ENCODE data around the gene RAPGEF1. TPM values are rescaled to one million over a fixed set of nuclear protein-coding genes. Genes with fewer than 3 reads are reported as not detected.

Gene RAPGEF1
- total and polyA plus RNA-seq, 2 of the 13 experiments (the other 11 are each of a cell fraction or from before 2014, with no cell fraction given) = 21.2 to 38.9 TPM

GRCh38 chr9:131546336-131547084, 193.4 kb downstream of the RAPGEF1 start:
- FAIRE-seq (peak; percentile 23), DNase-seq (ENCODE audit: low spot score) (peak; percentile 68), ATAC-seq (peak; percentile 56)
- Histone ChIP-seq H3K4me3 (replicated peaks in 1 of 3; ENCODE audit: insufficient read depth in 1 of 3, low read depth in 2 of 3, low read length in 3 of 3) (peak overlapping the region in 1 of 3 experiments; percentile 70; a peak in 2 of 6 replicates), H3K27ac (ENCODE audit: extremely low read length, insufficient read depth, low read length) (no peak overlapping the region), H4K20me1 (ENCODE audit: insufficient read depth, low read length) (peaks cover 11% of the 10 kb centered on the region; the same call in 1 of the 2 replicates), H3K9me3 (ENCODE audit: low read length) (peaks cover 22% of the 10 kb centered on the region), H3K36me3 (replicated peaks in 1 of 2; ENCODE audit: control insufficient read depth in 1 of 2, insufficient read depth in 2 of 2, low read length in 2 of 2) (no peaks in the 10 kb centered on the region), H2AFZ (ENCODE audit: low read length) (no peak overlapping the region), H3K4me2 (ENCODE audit: low read depth, low read length) (peak overlapping the region; percentile 84), H3K9ac (ENCODE audit: insufficient read depth, low read depth, low read length) (no peak overlapping the region), H3K79me2 (ENCODE audit: insufficient read depth, low read length) (no peaks in the 10 kb centered on the region), H3K27me3 (ENCODE audit: control insufficient read depth in 1 of 2, insufficient read depth in 2 of 2, low read length in 2 of 2) (peaks cover 10 to 62% of the 10 kb centered on the region in 2 experiments; a peak in 4 of 5 replicates), H3K4me1 (ENCODE audit: insufficient read depth, low read length) (peaks cover 25% of the 10 kb centered on the region)
- BruUV-seq (replicated peaks) = no TSS peak
- ChIA-PET CTCF (ENCODE audit: low intra/inter-chr PET ratio, low total read pairs) (no interaction called here), POLR2A (interaction anchor here (0.6 to 1.7 kb wide), 4 partner anchors 10 to 173 kb away, joined by 3 to 6 read pairs (median 4); no protein-coding TSS in a partner anchor)
- in situ Hi-C loops (cut with HindIII; ENCODE audit: extremely low pct_ligation_motif_present, low pct_unique_long_range_greater_than_20kb) = no loop called here
- WGBS (ENCODE audit: low lambda C conversion rate) = 10% methylated on average over 12 of the region's 49 CpGs
- intact Hi-C loops (cut with micrococcal nuclease; ENCODE audit: unreplicated experiment) = no loop called here
- TF ChIP-seq CAMTA2 (CRISPR knock-in tag; IDR thresholded peaks at IDR 0.05; ENCODE audit: borderline replicate concordance) (no peak), MEIS2 (CRISPR knock-in tag; IDR thresholded peaks at IDR 0.05) (no peak), HMGXB4 (CRISPR knock-in tag; IDR thresholded peaks at IDR 0.05; ENCODE audit: borderline replicate concordance in 1 of 2, low read depth in 1 of 2) (no peak), CBFB (CRISPR knock-in tag; IDR thresholded peaks at IDR 0.05) (peak; percentile 100), GATAD2A (CRISPR knock-in tag; IDR thresholded peaks at IDR 0.05) (no peak), NCOA2 (CRISPR knock-in tag; IDR thresholded peaks at IDR 0.05) (peak; percentile 33; the same call in 1 of the 2 replicates), ZFP36 (IDR thresholded peaks at IDR 0.05; ENCODE audit: borderline replicate concordance, low read depth, low read length, partially characterized antibody) (no peak), GFI1 (CRISPR knock-in tag; IDR thresholded peaks at IDR 0.05; ENCODE audit: borderline replicate concordance) (peak; percentile 91), PAWR (CRISPR knock-in tag; IDR thresholded peaks at IDR 0.05; ENCODE audit: borderline replicate concordance) (no peak), USF2 (IDR thresholded peaks at IDR 0.05; ENCODE audit: low read depth, low read length) (no peak), USF2 (CRISPR knock-in tag; IDR thresholded peaks at IDR 0.05; ENCODE audit: borderline replicate concordance) (no peak), HDAC1 (CRISPR knock-in tag; IDR thresholded peaks at IDR 0.05) (no peak), FOXA1 (IDR thresholded peaks at IDR 0.05) (no peak), FOXA1 (CRISPR knock-in tag; IDR thresholded peaks at IDR 0.05) (peak; percentile 86), ZNF777 (CRISPR knock-in tag; IDR thresholded peaks at IDR 0.05) (peak; percentile 47; the same call in 1 of the 2 replicates), HMG20A (CRISPR knock-in tag; IDR thresholded peaks at IDR 0.05; ENCODE audit: borderline replicate concordance) (peak; percentile 51; the same call in 1 of the 2 replicates), HMG20B (CRISPR knock-in tag; conservative IDR thresholded peaks at IDR 0.05) (peak; percentile 82), ZNF17 (CRISPR knock-in tag; IDR thresholded peaks at IDR 0.05) (no peak), ZNF138 (CRISPR knock-in tag; IDR thresholded peaks at IDR 0.05; ENCODE audit: low read depth) (no peak)
